Measurements from ENCODE around the gene ARSA.

ARSA gene

GRCh38 chr22:50605002-50605612 lies 22.8 kb downstream of the ARSA start (continued):
- TF ChIP-seq ZNF565 (CRISPR knock-in tag; conservative IDR thresholded peaks at IDR 0.05; ENCODE audit: low read depth) = no peak

GRCh38 chr22:50604256-50605001 lies 23.5 kb downstream of the ARSA start:
- no peak for ATAC-seq
- no peak for TF ChIP-seq TCF4 (CRISPR knock-in tag; IDR thresholded peaks at IDR 0.05; ENCODE audit: borderline replicate concordance)
- TF ChIP-seq ZFP3 (CRISPR knock-in tag; IDR thresholded peaks at IDR 0.05) = no peak
- TF ChIP-seq BACH2 (CRISPR knock-in tag; IDR thresholded peaks at IDR 0.05; ENCODE audit: borderline replicate concordance) = no peak
- TF ChIP-seq RARB (CRISPR knock-in tag; IDR thresholded peaks at IDR 0.05) = no peak
- TF ChIP-seq ZC3H10 (CRISPR knock-in tag; IDR thresholded peaks at IDR 0.05) = no peak
- no peak for TF ChIP-seq CSDC2 (CRISPR knock-in tag; IDR thresholded peaks at IDR 0.05)
- TF ChIP-seq CREB5 (CRISPR knock-in tag; IDR thresholded peaks at IDR 0.05; ENCODE audit: low read depth) = no peak
- TF ChIP-seq PPARA (CRISPR knock-in tag; IDR thresholded peaks at IDR 0.05; ENCODE audit: borderline replicate concordance) = no peak
- TF ChIP-seq, protein P1, sequence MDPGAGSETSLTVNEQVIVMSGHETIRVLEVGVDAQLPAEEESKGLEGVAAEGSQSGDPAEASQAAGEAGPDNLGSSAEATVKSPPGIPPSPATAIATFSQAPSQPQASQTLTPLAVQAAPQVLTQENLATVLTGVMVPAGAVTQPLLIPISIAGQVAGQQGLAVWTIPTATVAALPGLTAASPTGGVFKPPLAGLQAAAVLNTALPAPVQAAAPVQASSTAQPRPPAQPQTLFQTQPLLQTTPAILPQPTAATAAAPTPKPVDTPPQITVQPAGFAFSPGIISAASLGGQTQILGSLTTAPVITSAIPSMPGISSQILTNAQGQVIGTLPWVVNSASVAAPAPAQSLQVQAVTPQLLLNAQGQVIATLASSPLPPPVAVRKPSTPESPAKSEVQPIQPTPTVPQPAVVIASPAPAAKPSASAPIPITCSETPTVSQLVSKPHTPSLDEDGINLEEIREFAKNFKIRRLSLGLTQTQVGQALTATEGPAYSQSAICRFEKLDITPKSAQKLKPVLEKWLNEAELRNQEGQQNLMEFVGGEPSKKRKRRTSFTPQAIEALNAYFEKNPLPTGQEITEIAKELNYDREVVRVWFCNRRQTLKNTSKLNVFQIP (CRISPR knock-in tag; IDR thresholded peaks at IDR 0.05; ENCODE audit: borderline replicate concordance, low read depth) = no peak
- TF ChIP-seq PATZ1 (CRISPR knock-in tag; IDR thresholded peaks at IDR 0.05; ENCODE audit: borderline replicate concordance) = no peak
- TF ChIP-seq OSR1 (CRISPR knock-in tag; IDR thresholded peaks at IDR 0.05) = no peak
- no peak for TF ChIP-seq CSRNP3 (CRISPR knock-in tag; IDR thresholded peaks at IDR 0.05)
- no peak for TF ChIP-seq ZNF8 (CRISPR knock-in tag; IDR thresholded peaks at IDR 0.05)
- no peak for TF ChIP-seq ZFP30 (CRISPR knock-in tag; IDR thresholded peaks at IDR 0.05)
- no peak for TF ChIP-seq ZNF70 (CRISPR knock-in tag; IDR thresholded peaks at IDR 0.05)

DNA sequence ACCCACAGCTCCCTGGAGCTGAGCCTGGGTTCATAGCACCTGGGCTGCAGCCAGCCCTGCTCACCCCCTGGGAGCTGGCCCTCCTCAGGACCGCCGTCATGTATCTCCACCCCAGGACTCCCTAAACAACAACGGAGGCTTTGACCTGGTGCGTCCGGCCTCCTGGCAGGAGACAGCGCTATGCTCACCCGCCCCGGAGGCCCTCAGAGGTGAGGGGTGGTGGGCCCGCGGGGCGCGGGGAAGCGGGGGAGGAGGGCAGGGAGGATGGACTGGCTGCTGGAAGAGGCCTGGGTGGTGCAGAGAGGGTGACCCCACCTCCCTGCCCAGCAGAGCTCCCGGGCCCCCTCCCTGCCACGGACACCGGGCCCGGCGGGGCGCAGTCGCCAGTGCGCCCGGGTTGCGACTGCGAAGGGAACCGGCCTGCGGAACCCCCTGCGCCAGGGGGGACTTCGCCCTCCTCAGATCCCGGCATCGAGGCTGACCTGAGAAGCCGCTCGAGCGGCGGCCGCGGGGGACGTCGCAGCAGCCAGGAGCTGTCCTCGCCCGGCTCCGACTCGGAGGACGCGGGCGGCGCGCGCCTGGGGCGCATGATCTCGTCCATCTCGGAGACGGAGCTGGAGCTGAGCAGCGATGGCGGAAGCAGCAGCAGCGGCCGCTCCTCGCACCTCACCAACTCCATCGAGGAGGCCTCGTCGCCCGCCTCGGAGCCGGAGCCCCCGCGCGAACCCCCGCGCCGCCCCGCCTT lies 24.3 kb downstream of the ARSA start:
- TF ChIP-seq PATZ1 (CRISPR knock-in tag; IDR thresholded peaks at IDR 0.05; ENCODE audit: borderline replicate concordance) (no peak), TSHZ2 (CRISPR knock-in tag; IDR thresholded peaks at IDR 0.05) (no peak), ZNF70 (CRISPR knock-in tag; IDR thresholded peaks at IDR 0.05) (no peak), GLIS3 (CRISPR knock-in tag; IDR thresholded peaks at IDR 0.05) (no peak), ZFP30 (CRISPR knock-in tag; IDR thresholded peaks at IDR 0.05) (no peak), TOX (CRISPR knock-in tag; IDR thresholded peaks at IDR 0.05; ENCODE audit: borderline replicate concordance) (no peak), CSRNP3 (CRISPR knock-in tag; IDR thresholded peaks at IDR 0.05) (no peak), CSDC2 (CRISPR knock-in tag; IDR thresholded peaks at IDR 0.05) (no peak)
- TF ChIP-seq, protein P1 (CRISPR knock-in tag; IDR thresholded peaks at IDR 0.05; ENCODE audit: borderline replicate concordance, low read depth) = no peak
- no peak for ATAC-seq

All from SK-N-SH treated with all-trans-retinoic acid at 6 μM for 48 hours (cell line).